Heart right ventricle (tissue), 16 donors: ENCODE data around the gene UBE2E3. TPM values are rescaled to one million over a fixed set of nuclear protein-coding genes. Genes with fewer than 3 reads are reported as not detected.
"Not testable (repeated sequence)": the region's sequence is repeated elsewhere in the genome, so short reads cannot be mapped to it uniquely, and the experiment has no call there.

Source experiments
- ATAC-seq, 8 donors: fragments of 200-7000 bp; cut with Tn5 transposase; one replicate each; pipeline ENCODE4 v1.9.1; 2020; ENCODE audit warnings: mild to moderate bottlenecking in 8 of 8, moderate library complexity in 8 of 8, moderate number of reproducible peaks in 1 of 8
- DNase-seq, 2 donors: peaks; one replicate each; pipeline ENCODE4 v3.0.0-alpha.2; 2020
- H3K27ac ChIP-seq, 10 donors: fragments of 200-600 bp; sonication (generic) in 2 of 10; one replicate each; pipeline versions ENCODE4 v1.5.0 to v1.8.0; 2020 to 2022; ENCODE audit warnings: mild to moderate bottlenecking in 3 of 10
- H3K27me3 ChIP-seq, 7 donors: fragments of 200-600 bp; one replicate each; pipeline ENCODE4 v1.8.0; 2021 to 2022; ENCODE audit warnings: mild to moderate bottlenecking in 2 of 7
- H3K36me3 ChIP-seq, 9 donors: fragments of 200-600 bp; sonication (generic) in 1 of 9; one replicate each; pipeline versions ENCODE4 v1.5.0 to v1.8.0; 2020 to 2022; ENCODE audit warnings: mild to moderate bottlenecking in 2 of 9
- H3K4me1 ChIP-seq, 9 donors: fragments of 200-600 bp; sonication (generic) in 1 of 9; one replicate each; pipeline versions ENCODE4 v1.5.0 to v1.8.0; 2020 to 2022; ENCODE audit warnings: mild to moderate bottlenecking in 4 of 9
- H3K4me3 ChIP-seq, 10 donors: fragments of 200-600 bp; sonication (generic) in 2 of 10; one replicate each; pipeline versions ENCODE4 v1.5.0 to v1.8.0; 2020 to 2022; ENCODE audit warnings: mild to moderate bottlenecking in 7 of 10, moderate library complexity in 2 of 10
- H3K9me3 ChIP-seq, 11 donors: fragments of 200-600 bp in 10 of 11; sonication (generic) in 2 of 11; one replicate each; pipeline versions ENCODE4 v1.5.0 to v1.8.0; 2013 to 2022; ENCODE audit warnings: mild to moderate bottlenecking in 2 of 11, control low read depth in 1 of 11, moderate library complexity in 1 of 11
- WGBS, 2 donors: extraction: QIAGEN DNeasy Blood & Tissue Kit; methylation state at CpG; one replicate each; pipeline ENCODE4 v1.1.7; 2013; ENCODE audit warnings: inconsistent platforms in 1 of 2; 5-methylcytosine and 5-hydroxymethylcytosine counted together
- intact Hi-C, 10 donors: fragments of 100-400 bp; cut with DNase I; formaldehyde crosslinking; loops; one replicate each; pipeline versions ENCODE4 v1.11.1 to v1.14.2; 2022
- polyA plus RNA-seq, 2 donors: library from polyadenylated mRNA; stranded (reverse); fragments of 200-250 nt; gene quantifications; one replicate each; pipeline ENCODE4 v1.2.3, GENCODE V29; 2013
- total RNA-seq, 10 donors: library from RNA; stranded (reverse); fragmentation: NEBNext Ultra II Directional in 3 of 10; extraction: Animal tissue kit (Norgen Biotek cat#: 25700) in 3 of 10; gene quantifications; one replicate each; pipeline versions ENCODE4 v1.2.1 to v1.2.4, GENCODE V29; 2021 to 2023
- TF ChIP-seq, protein P1 (sequence below), 9 donors: fragments of 200-600 bp; sonication (generic) in 2 of 9; IDR thresholded peaks; one replicate each; pipeline versions ENCODE4 v1.5.0 to v1.8.0; 2021 to 2022; ENCODE audit warnings: antibody characterized with exemption in 9 of 9, mild to moderate bottlenecking in 5 of 9, moderate library complexity in 1 of 9
- donor health status: Arrhythmogenic right ventricular cardiomyopathy.
- donor health status: ischemic (EF 13 %, LVEDD 7.1; RV severe dilation, severe dysfunction).
- donor health status: healthy with polysubstance abuse.
- donor health status: DM: no; HTN: yes; CAD: no.
- donor health status: DM: no; HTN: no; CAD: no.
- donor health status: ischemic (EF 25% LVEDD 6.9; RV normal size, moderate dysfunction).
- donor health status: ischemic (EF 25% LVEDD 5.7; RV mildly dilated, moderate dysfunction).
- donor health status: healthy.
- donor health status: DM: yes; HTN: yes; CAD: no.
- donor health status: Ischemic cardiomyopathy.
- donor health status: ischemic (EF 35%, LVEDD 5.7; RV mildly dilated, moderate dysfunction).
- donor health status: nonischemic (EF 11% LVEDD 7.7; RV severe dilation, severe dysfunction).
- donor health status: DM: yes; HTN: yes; CAD: no.
- donor health status: PGD.
- donor health status: ischemic (EF 29% LVEDD 5.4; RV normal size, mild dysfunction).
- donor health status: nonischemic (EF 23%, LVEDD 6.1; RV moderate dilation, normal function).

UBE2E3 gene
- total and polyA plus RNA-seq, 12 donors, result 26.3 to 59.1 (median 54.9) TPM

DNA sequence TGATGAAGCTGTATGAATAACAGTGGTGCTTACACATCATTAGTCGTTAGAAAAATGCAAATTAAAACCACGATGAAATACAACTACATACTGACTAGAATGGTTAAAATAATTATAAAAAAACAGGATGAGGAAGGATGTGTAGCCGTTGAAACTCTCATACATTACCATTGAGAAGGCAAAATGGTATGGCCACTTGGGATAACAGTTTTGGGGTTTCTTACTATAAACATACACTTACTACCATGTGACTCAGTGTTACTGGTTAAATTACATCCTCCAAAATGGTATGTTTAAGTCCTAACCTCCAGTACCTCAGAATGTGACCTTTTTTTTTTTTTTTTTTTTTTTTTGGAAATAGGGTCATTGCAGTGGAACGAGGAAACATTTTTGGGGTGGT is 58.4 kb downstream of the UBE2E3 start:
- Histone ChIP-seq H3K4me3 (no peak overlapping the region), H3K36me3 (no peaks in the 10 kb centered on the region), H3K27ac (no peak overlapping the region), H3K27me3 (no peaks in the 10 kb centered on the region), H3K9me3 (no peaks in the 10 kb centered on the region), H3K4me1 (peaks cover 0 to 7% (median 0%) of the 10 kb centered on the region in 9 donors)
- TF ChIP-seq, protein P1, sequence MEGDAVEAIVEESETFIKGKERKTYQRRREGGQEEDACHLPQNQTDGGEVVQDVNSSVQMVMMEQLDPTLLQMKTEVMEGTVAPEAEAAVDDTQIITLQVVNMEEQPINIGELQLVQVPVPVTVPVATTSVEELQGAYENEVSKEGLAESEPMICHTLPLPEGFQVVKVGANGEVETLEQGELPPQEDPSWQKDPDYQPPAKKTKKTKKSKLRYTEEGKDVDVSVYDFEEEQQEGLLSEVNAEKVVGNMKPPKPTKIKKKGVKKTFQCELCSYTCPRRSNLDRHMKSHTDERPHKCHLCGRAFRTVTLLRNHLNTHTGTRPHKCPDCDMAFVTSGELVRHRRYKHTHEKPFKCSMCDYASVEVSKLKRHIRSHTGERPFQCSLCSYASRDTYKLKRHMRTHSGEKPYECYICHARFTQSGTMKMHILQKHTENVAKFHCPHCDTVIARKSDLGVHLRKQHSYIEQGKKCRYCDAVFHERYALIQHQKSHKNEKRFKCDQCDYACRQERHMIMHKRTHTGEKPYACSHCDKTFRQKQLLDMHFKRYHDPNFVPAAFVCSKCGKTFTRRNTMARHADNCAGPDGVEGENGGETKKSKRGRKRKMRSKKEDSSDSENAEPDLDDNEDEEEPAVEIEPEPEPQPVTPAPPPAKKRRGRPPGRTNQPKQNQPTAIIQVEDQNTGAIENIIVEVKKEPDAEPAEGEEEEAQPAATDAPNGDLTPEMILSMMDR (IDR thresholded peaks at IDR 0.05), result no peak
- DNase-seq, result no peak
- no peak for ATAC-seq
- 92 to 95% methylated on average over 4 of the region's 4 CpGs for WGBS, 2 donors
- intact Hi-C loops, result no loop called here

DNA sequence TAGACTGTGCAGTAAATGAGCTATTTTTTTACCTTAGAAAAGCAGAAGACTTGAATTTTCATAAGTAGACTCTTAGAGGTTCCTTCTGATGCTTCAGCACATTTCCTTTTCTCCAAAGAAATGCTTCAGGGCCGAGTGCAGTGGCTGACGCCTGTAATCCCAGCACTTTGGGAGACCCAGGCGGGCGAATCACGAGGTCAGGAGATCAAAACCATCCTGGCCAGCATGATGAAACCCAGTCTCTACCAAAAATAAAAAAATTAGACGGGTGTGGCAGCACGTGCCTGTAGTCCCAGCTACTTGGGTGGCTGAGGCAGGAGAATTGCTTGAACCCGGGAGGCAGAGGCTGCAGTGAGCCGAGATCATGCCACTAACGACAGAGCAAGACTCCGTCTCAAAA is 60.4 kb downstream of the UBE2E3 start:
- peaks cover 0 to 14% (median 0%) of the 10 kb centered on the region in 9 donors for H3K4me1 ChIP-seq
- ATAC-seq, H3K27me3 ChIP-seq, intact Hi-C loops, DNase-seq, H3K27ac ChIP-seq, H3K4me3 ChIP-seq, H3K36me3 ChIP-seq, H3K9me3 ChIP-seq: not testable (repeated sequence)
- WGBS, 2 donors, result 94 to 97% methylated on average over 11 of the region's 11 CpGs

DNA sequence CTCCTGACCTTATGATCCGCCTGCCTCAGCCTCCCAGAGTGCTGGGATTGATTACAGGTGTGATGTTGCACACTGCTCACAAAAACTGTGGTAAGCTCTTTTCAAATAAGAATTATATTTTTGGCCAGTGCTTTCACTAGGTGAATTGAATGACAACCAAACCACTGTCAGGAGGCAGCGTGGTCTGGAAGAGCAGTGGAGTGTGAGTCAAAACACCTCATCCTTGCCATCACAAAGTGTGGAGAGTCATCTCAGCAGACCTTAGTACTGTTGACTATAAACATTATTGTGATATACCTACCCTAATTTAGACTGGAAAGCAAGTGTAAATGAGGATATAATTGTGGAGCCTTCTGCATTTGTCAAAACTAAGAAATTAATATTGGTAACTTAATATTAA is 61.3 kb downstream of the UBE2E3 start:
- TF ChIP-seq, protein P1 (IDR thresholded peaks at IDR 0.05), result no peak
- no peak overlapping the region for H3K4me3 ChIP-seq
- no peak overlapping the region for H3K27ac ChIP-seq
- ATAC-seq (no peak), DNase-seq (no peak)
- H3K9me3 ChIP-seq, result no peaks in the 10 kb centered on the region
- 76 to 84% methylated on average over 2 of the region's 2 CpGs for WGBS, 2 donors
- intact Hi-C loops, result no loop called here
- H3K4me1 ChIP-seq, result peaks cover 0 to 14% (median 0%) of the 10 kb centered on the region in 9 donors
- no peaks in the 10 kb centered on the region for H3K36me3 ChIP-seq
- no peaks in the 10 kb centered on the region for H3K27me3 ChIP-seq

DNA sequence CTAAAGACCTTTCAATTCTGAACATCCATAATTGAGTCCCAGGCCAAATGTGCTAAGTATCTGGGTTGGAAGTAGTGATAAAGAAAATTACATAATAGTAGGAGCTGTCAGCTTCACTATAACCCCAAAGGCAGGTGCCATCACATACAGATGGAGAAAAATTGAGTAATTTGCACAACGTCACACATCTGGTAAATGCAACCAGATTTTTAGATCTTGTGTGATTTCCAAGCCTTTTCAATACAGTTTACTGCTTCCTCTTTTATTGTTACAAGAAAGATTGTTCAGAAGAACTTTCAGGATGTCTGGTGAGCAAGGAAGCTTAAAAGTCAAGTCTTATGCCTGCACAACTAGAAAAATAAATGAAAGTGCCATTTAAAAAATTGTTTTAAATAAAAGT is 62.3 kb downstream of the UBE2E3 start:
- intact Hi-C loops, result no loop called here
- H3K9me3 ChIP-seq, result no peaks in the 10 kb centered on the region
- 71 to 81% methylated on average over 1 of the region's 1 CpG for WGBS, 2 donors
- H3K27ac ChIP-seq, result no peak overlapping the region
- H3K27me3 ChIP-seq, result no peaks in the 10 kb centered on the region
- DNase-seq (no peak), ATAC-seq (no peak)
- no peaks in the 10 kb centered on the region for H3K36me3 ChIP-seq
- TF ChIP-seq, protein P1 (IDR thresholded peaks at IDR 0.05), result no peak
- H3K4me3 ChIP-seq, result no peak overlapping the region
- H3K4me1 ChIP-seq, result peaks cover 0 to 14% (median 0%) of the 10 kb centered on the region in 9 donors

DNA sequence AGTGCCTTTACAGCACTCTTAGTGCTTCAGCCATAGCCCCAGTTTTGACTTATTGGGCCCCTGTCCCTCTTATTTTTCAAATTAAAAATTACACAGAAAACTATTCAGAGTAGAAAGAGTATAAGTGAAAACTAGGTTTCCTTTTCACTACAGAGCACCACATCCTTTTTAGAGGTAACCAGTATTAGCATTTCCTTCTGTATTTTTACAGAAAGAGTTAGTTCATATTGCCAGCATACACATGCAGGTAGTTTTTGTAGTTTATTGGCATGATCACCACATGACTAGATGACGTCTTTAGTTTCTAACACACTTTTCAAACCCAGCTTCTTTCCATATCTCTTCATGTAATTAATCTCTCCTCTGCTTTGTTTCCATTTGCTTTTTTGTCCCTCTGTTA is 66.4 kb downstream of the UBE2E3 start:
- TF ChIP-seq, protein P1 (IDR thresholded peaks at IDR 0.05), result no peak
- H3K27me3 ChIP-seq, result no peaks in the 10 kb centered on the region
- H3K4me3 ChIP-seq, result no peak overlapping the region
- no peaks in the 10 kb centered on the region for H3K9me3 ChIP-seq
- intact Hi-C loops, result no loop called here
- no peak for DNase-seq
- H3K27ac ChIP-seq, result no peak overlapping the region
- H3K4me1 ChIP-seq, result peaks cover 0 to 14% (median 0%) of the 10 kb centered on the region in 9 donors
- ATAC-seq, result no peak
- WGBS, 2 donors, result 78 to 94% methylated on average over 1 of the region's 1 CpG
- H3K36me3 ChIP-seq, result no peaks in the 10 kb centered on the region
